MM.1S (cell line): Measurements from ENCODE around the gene UGGT1.
A peak's percentile ranks its signal among the peaks of the same experiment; 100 is the strongest.

Source experiments
- DNase-seq: peaks from one replicate; pipeline ENCODE4 v3.0.0-alpha.2; 2015
- H2AFZ ChIP-seq: fragments of 300-600 bp; sonication (generic); 2 replicates; pipeline ENCODE4 v1.6.0; 2016; ENCODE audit warnings: antibody characterized with exemption, low read length
- H3F3A ChIP-seq: fragments of 300-600 bp; sonication (generic); 2 replicates; pipeline ENCODE4 v1.6.1; 2016; ENCODE audit warnings: mild to moderate bottlenecking, antibody characterized with exemption, low read length, moderate library complexity, mixed read lengths; ENCODE audit not compliant: insufficient read depth
- H3K27ac ChIP-seq: fragments of 300-600 bp; sonication (generic); 2 replicates; pipeline ENCODE4 v1.5.1; 2016; ENCODE audit warnings: mild to moderate bottlenecking, low read length
- H3K27me3 ChIP-seq: fragments of 300-600 bp; sonication (generic); replicated peaks from 2 replicates; pipeline ENCODE4 v1.6.0; 2016; ENCODE audit warnings: low read length; ENCODE audit not compliant: insufficient read depth
- H3K36me3 ChIP-seq: fragments of 300-600 bp; sonication (generic); replicated peaks from 2 replicates; pipeline ENCODE4 v1.6.1; 2016; ENCODE audit warnings: mild to moderate bottlenecking, low read length, mixed read lengths; ENCODE audit not compliant: insufficient read depth
- H3K4me1 ChIP-seq: fragments of 300-600 bp; sonication (generic); 2 replicates; pipeline ENCODE4 v1.6.1; 2016; ENCODE audit warnings: low read length, mixed read lengths
- H3K4me2 ChIP-seq: fragments of 300-600 bp; sonication (generic); 2 replicates; pipeline ENCODE4 v1.6.0; 2016; ENCODE audit warnings: low read depth, low read length
- H3K4me3 ChIP-seq: fragments of 300-600 bp; sonication (generic); 2 replicates; pipeline ENCODE4 v1.5.1; 2016; ENCODE audit warnings: low read length, mixed read lengths
- H3K79me2 ChIP-seq: fragments of 300-600 bp; sonication (generic); 2 replicates; pipeline ENCODE4 v1.6.1; 2016; ENCODE audit warnings: mixed run types, low read length, mixed read lengths
- H3K9ac ChIP-seq: fragments of 300-600 bp; sonication (generic); 2 replicates; pipeline ENCODE4 v1.6.1; 2016; ENCODE audit warnings: low read length, mixed read lengths
- H3K9me2 ChIP-seq: fragments of 300-600 bp; sonication (generic); replicated peaks from 2 replicates; pipeline ENCODE4 v1.6.1; 2016; ENCODE audit warnings: mild to moderate bottlenecking, low read length, mixed read lengths; ENCODE audit not compliant: insufficient read depth
- H3K9me3 ChIP-seq: fragments of 300-600 bp; sonication (generic); replicated peaks from 2 replicates; pipeline ENCODE4 v1.6.1; 2016; ENCODE audit warnings: mild to moderate bottlenecking, low read length, mixed read lengths; ENCODE audit not compliant: insufficient read depth
- H4K20me1 ChIP-seq: fragments of 300-600 bp; sonication (generic); 2 replicates; pipeline ENCODE4 v1.6.1; 2016; ENCODE audit warnings: mild to moderate bottlenecking, low read length, moderate library complexity, mixed read lengths; ENCODE audit not compliant: insufficient read depth
- CTCF ChIP-seq: fragments of 300-600 bp; sonication (generic); IDR thresholded peaks from 2 replicates; pipeline ENCODE4 v1.5.1; 2016; ENCODE audit warnings: antibody characterized with exemption, low read length, mixed read lengths
- EZH2 ChIP-seq: fragments of 300-600 bp; sonication (generic); optimal IDR thresholded peaks from 2 replicates; pipeline ENCODE3; 2017; ENCODE audit warnings: low read depth, mild to moderate bottlenecking, antibody characterized with exemption, low read length, mixed read lengths
- EZH2phosphoT487 ChIP-seq: fragments of 300-600 bp; sonication (generic); IDR thresholded peaks from 2 replicates; pipeline ENCODE4 v1.6.1; 2018; ENCODE audit warnings: antibody characterized with exemption, low read length

The UGGT1 gene

GRCh38 chr2:128086244-128086643 is 4.8 kb upstream of the UGGT1 start:
- Histone ChIP-seq H3K4me3 (no peak overlapping the region), H3K9ac (no peak overlapping the region), H3K4me2 (no peak overlapping the region), H3K4me1 (no peaks in the 10 kb centered on the region), H3F3A (peaks cover 4% of the 10 kb centered on the region), H3K27me3 (no peaks in the 10 kb centered on the region), H3K9me3 (no peaks in the 10 kb centered on the region), H4K20me1 (no peaks in the 10 kb centered on the region), H3K9me2 (no peaks in the 10 kb centered on the region), H2AFZ (no peak overlapping the region), H3K36me3 (no peaks in the 10 kb centered on the region), H3K27ac (no peak overlapping the region), H3K79me2 (peaks cover under 1% of the 10 kb centered on the region)
- no peak for DNase-seq
- TF ChIP-seq EZH2phosphoT487 (no peak), EZH2 (no peak), CTCF (no peak)

- no peaks in the 10 kb centered on the region for H4K20me1 ChIP-seq
- H3K79me2 ChIP-seq: peaks cover 44% of the 10 kb centered on the region
- TF ChIP-seq EZH2 (no peak), EZH2phosphoT487 (no peak), CTCF (no peak)
- H3K9me3 ChIP-seq: no peaks in the 10 kb centered on the region
- H3K4me1 ChIP-seq: no peaks in the 10 kb centered on the region
- H3K9me2 ChIP-seq: no peaks in the 10 kb centered on the region
- H3K4me2 ChIP-seq: peak overlapping the region; percentile 61
- peak overlapping the region; percentile 93 for H2AFZ ChIP-seq
- peak overlapping the region; percentile 84 for H3K4me3 ChIP-seq
- H3K9ac ChIP-seq: peak overlapping the region; percentile 89
- H3K27me3 ChIP-seq: no peaks in the 10 kb centered on the region
- H3K36me3 ChIP-seq: no peaks in the 10 kb centered on the region
- H3F3A ChIP-seq: peaks cover 9% of the 10 kb centered on the region
- DNase-seq: no peak
- H3K27ac ChIP-seq: peak overlapping the region; percentile 61; the same call in 1 of the 2 replicates
Observed at GRCh38 chr2:128090575-128090944, 440 bp upstream of the UGGT1 start.

DNA sequence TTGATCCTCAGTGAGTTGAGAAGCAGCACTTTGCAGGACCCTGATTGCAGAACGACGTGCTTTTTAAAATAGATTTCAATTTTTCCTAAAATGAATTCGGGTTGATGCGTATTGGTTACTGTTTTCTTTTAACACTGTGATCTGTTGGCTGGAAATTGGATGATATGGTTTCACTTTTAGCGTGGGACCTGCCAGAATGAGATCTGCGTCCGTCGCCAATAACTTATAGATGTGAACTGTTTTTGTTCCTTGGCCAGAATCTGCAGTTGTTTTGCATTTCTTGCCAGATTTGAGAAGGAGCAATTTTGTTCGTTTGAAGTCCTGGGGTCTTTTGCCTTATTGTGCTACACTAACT is 703 bp downstream of the UGGT1 start:
- Histone ChIP-seq H3K9me3 (no peaks in the 10 kb centered on the region), H2AFZ (peak overlapping the region; percentile 40), H4K20me1 (no peaks in the 10 kb centered on the region), H3K27ac (peak overlapping the region; percentile 68; the same call in 1 of the 2 replicates), H3K9ac (peak overlapping the region; percentile 80), H3K36me3 (no peaks in the 10 kb centered on the region), H3K4me3 (peak overlapping the region; percentile 84), H3K4me2 (peak overlapping the region; percentile 77), H3F3A (peaks cover 9% of the 10 kb centered on the region), H3K27me3 (no peaks in the 10 kb centered on the region), H3K4me1 (no peaks in the 10 kb centered on the region), H3K9me2 (no peaks in the 10 kb centered on the region), H3K79me2 (peaks cover 55% of the 10 kb centered on the region)
- DNase-seq: peak; percentile 41
- TF ChIP-seq EZH2phosphoT487 (no peak), CTCF (no peak), EZH2 (no peak)

DNA sequence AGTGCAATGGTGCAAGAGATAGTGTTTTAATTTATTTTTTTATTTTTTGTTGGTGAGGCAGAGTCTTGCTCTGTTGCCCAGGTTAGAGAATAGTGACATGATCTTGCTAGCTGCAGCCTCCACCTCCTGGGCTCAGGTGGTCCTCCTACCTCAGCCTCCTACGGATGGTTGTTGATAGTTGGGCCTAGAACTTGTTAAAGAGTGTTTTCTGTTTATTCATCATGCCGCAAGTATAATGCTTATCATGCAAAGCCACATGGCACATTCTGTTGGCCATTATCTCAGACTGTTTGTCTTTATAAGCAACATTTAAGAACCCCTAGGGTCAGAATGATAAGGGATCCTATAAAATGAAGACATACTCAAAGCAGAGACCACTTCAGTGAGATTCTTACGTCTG is 1.7 kb downstream of the UGGT1 start:
- Histone ChIP-seq H4K20me1 (no peaks in the 10 kb centered on the region), H3K9me2 (no peaks in the 10 kb centered on the region), H2AFZ (no peak overlapping the region), H3K9ac (no peak overlapping the region; the same call in 1 of the 2 replicates), H3K79me2 (peaks cover 65% of the 10 kb centered on the region), H3K4me2 (peak overlapping the region; percentile 77; the same call in 1 of the 2 replicates), H3K4me1 (no peaks in the 10 kb centered on the region), H3K9me3 (no peaks in the 10 kb centered on the region), H3K4me3 (no peak overlapping the region), H3K27ac (no peak overlapping the region), H3K36me3 (no peaks in the 10 kb centered on the region), H3F3A (peaks cover 9% of the 10 kb centered on the region), H3K27me3 (no peaks in the 10 kb centered on the region)
- no peak for DNase-seq
- no peak for TF ChIP-seq EZH2
- no peak for TF ChIP-seq CTCF
- no peak for TF ChIP-seq EZH2phosphoT487
